ENCODE results near the gene ARL3.

DNA sequence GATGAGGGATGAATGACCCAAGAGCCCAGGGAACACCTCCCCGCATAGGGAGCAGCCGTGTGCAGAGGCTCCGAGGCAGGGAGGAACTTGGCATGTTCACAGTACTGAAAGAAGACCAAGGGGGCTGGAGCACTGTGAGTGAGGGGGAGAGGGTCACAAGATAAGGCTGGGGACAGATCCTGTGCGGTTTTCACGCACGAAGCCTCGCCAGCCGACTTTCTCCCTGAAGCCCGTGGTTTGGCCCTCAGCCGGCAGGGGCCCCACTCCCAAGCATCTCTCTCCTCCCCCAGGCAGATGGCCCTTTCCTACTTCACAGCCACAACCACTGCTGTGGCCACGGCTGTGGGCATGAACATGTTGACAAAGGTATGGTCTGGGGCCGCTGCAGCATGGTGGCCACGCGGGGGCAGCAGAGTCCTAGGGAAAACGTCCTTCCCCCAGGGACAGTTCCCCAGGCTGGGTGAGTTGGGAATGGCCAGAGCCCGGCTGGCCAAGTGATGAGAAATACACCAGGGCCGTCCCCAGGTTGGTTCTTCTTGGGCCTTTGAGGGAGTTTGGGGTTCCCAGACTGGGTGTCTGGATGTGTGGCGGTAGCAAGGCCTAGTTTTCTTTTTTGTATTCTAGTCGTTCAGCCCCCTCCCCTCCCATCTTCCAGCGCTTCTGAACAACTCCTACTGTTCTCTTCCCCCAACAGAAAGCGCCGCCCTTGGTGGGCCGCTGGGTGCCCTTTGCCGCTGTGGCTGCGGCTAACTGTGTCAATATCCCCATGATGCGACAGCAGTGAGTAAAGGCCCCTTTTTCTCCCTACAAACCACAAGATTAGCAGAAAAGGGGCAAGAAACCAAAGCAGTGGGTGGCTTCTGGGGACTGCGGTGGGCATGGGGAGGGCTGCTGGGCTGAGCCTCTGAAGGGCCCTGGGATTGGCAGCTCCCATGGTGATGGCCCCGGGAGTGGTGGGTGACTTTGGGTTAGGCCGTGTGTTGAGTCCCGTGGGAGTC, 15.1 kb upstream of the ARL3 start:
- TF ChIP-seq OVOL2 (CRISPR knock-in tag; IDR thresholded peaks at IDR 0.05; ENCODE audit: borderline replicate concordance) (no peak), CREB1 (CRISPR knock-in tag; IDR thresholded peaks at IDR 0.05) (no peak), ZBTB43 (CRISPR knock-in tag; IDR thresholded peaks at IDR 0.05) (no peak), NR3C1 (CRISPR knock-in tag; conservative IDR thresholded peaks at IDR 0.05; ENCODE audit: low read depth) (no peak), MXD4 (CRISPR knock-in tag; IDR thresholded peaks at IDR 0.05; ENCODE audit: borderline replicate concordance) (no peak), SP1 (CRISPR knock-in tag; conservative IDR thresholded peaks at IDR 0.05) (no peak), NR2C2 (CRISPR knock-in tag; IDR thresholded peaks at IDR 0.05) (no peak), JUN (CRISPR knock-in tag; IDR thresholded peaks at IDR 0.05) (no peak), TP53 (CRISPR knock-in tag; IDR thresholded peaks at IDR 0.05) (no peak), NFYB (CRISPR knock-in tag; conservative IDR thresholded peaks at IDR 0.05; ENCODE audit: low read depth) (no peak), CDX4 (CRISPR knock-in tag; IDR thresholded peaks at IDR 0.05; ENCODE audit: borderline replicate concordance) (no peak), EMX1 (CRISPR knock-in tag; IDR thresholded peaks at IDR 0.05) (no peak)
- TF ChIP-seq, protein P1, sequence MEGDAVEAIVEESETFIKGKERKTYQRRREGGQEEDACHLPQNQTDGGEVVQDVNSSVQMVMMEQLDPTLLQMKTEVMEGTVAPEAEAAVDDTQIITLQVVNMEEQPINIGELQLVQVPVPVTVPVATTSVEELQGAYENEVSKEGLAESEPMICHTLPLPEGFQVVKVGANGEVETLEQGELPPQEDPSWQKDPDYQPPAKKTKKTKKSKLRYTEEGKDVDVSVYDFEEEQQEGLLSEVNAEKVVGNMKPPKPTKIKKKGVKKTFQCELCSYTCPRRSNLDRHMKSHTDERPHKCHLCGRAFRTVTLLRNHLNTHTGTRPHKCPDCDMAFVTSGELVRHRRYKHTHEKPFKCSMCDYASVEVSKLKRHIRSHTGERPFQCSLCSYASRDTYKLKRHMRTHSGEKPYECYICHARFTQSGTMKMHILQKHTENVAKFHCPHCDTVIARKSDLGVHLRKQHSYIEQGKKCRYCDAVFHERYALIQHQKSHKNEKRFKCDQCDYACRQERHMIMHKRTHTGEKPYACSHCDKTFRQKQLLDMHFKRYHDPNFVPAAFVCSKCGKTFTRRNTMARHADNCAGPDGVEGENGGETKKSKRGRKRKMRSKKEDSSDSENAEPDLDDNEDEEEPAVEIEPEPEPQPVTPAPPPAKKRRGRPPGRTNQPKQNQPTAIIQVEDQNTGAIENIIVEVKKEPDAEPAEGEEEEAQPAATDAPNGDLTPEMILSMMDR (IDR thresholded peaks at IDR 0.05), result peak; percentile 88
- TF ChIP-seq, protein P2, sequence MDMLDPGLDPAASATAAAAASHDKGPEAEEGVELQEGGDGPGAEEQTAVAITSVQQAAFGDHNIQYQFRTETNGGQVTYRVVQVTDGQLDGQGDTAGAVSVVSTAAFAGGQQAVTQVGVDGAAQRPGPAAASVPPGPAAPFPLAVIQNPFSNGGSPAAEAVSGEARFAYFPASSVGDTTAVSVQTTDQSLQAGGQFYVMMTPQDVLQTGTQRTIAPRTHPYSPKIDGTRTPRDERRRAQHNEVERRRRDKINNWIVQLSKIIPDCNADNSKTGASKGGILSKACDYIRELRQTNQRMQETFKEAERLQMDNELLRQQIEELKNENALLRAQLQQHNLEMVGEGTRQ (CRISPR knock-in tag; IDR thresholded peaks at IDR 0.05), result 0 out of 2 replicates have a peak, but pooled peaks have one; percentile 3

Data from WTC11 (cell line).